Measurements from ENCODE around the gene PRRT2. TPM values are rescaled to one million over a fixed set of nuclear protein-coding genes. Genes with fewer than 3 reads are reported as not detected.

PRRT2 gene
- total and polyA plus RNA-seq, 2 donors (not counting 3 experiments of a cell fraction or from before 2014, with no cell fraction given), result 3.3 TPM

DNA sequence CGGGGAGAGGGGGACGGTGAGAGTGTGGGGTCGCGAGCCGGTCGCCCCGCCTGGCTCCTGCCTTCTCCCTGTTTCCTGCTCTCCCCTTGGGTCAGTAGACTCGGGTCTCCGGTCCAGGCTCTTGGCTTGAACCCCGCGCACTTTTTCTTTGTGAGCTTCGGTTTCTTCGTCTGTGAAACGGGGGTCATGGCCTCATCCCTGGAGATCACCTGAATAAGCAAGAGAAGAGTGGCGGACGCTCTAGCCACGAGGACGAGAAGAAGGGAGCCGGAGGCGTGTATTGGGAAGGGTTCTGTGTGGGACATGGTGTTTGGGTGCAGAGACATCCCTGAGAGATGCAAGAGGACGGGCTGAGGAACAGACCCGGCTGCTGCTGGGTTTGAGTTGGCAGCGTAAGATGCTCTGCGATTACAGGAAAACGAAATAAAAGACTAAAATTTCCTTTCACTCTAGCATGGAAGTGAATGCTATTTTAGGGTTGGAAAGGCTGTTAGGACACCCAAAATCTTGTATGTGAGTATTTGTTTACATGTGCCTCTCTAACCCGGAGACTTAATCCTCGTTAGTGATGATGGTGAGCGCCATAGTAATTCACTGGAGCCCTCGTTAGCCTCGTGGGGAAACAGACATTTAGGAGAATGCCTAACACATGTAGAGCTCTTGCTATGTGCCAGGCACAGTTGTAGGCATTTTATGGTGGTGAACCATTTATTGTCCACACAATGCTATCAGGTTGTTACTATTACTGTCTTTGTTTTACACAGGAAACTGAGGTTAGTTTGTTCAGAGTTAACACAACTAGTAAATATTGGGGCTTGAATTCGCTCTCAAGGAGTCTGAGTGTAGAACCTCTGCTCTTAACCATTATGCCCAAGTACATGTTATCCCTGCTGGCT, 20.8 kb upstream of the PRRT2 start:
- Histone ChIP-seq H3K27ac (ENCODE audit: insufficient read depth, low read depth, low read length) (peak overlapping the region; percentile 13), H3K9me3 (replicated peaks; ENCODE audit: control insufficient read depth, insufficient read depth, low read length) (no peaks in the 10 kb centered on the region), H3K36me3 (ENCODE audit: control insufficient read depth in 2 of 2, extremely low read depth in 1 of 2, insufficient read depth in 2 of 2, low read length in 2 of 2) (no peaks in the 10 kb centered on the region), H4K20me1 (replicated peaks; ENCODE audit: control insufficient read depth, extremely low read depth, insufficient read depth, low read length) (no peaks in the 10 kb centered on the region), H3K79me2 (ENCODE audit: control insufficient read depth, insufficient read depth, low read length) (peaks cover 56% of the 10 kb centered on the region), H3K4me3 (replicated peaks in 1 of 3; ENCODE audit: insufficient read depth in 1 of 3, low read depth in 1 of 3, low read length in 3 of 3) (peak overlapping the region; percentile 80 to 93 (median 88)), H3K4me1 (ENCODE audit: control insufficient read depth, extremely low read depth, insufficient read depth, low read length) (peaks cover 21% of the 10 kb centered on the region), H3K9me1 (replicated peaks; ENCODE audit: control insufficient read depth, extremely low read depth, insufficient read depth, low read length) (no peaks in the 10 kb centered on the region), H2AFZ (ENCODE audit: low read depth, low read length) (peak overlapping the region; percentile 97), H3K9ac (replicated peaks; ENCODE audit: extremely low read depth, insufficient read depth, low read length) (peak overlapping the region; percentile 77), H3K4me2 (ENCODE audit: insufficient read depth, low read length) (peak overlapping the region; percentile 87), H3K27me3 (ENCODE audit: control insufficient read depth in 2 of 2, insufficient read depth in 2 of 2, low read length in 2 of 2) (no peaks in the 10 kb centered on the region)
- POLR2A ChIA-PET, result interaction anchor here (1.0 to 1.2 kb wide), 3 partner anchors 13 to 182 kb away, joined by 3 to 9 read pairs (median 3); partner anchors contain the start of gene TAOK2
- peak; percentile 71 for FAIRE-seq
- CTCF ChIA-PET, result interaction anchor here (0.7 to 6.3 kb wide), 15 partner anchors 12 to 98 kb away, joined by 3 to 34 read pairs (median 4); partner anchors contain the start of genes CDIPT and PAGR1
- DNase-seq (ENCODE audit: low read depth, low spot score), result peak; percentile 29
- intact Hi-C loops (cut with micrococcal nuclease) (loop anchor here (1.0 to 5.0 kb wide), 5 partner anchors 14 to 186 kb away; partner anchors contain the start of genes CDIPT and PAGR1), dilution Hi-C loops (cut with MboI; ENCODE audit: extremely low pct_ligation_motif_present, low sequenced_read_pairs) (no loop called here)
- TSS peak; percentile 53 for BruUV-seq (replicated peaks)
- TF ChIP-seq, protein P1, sequence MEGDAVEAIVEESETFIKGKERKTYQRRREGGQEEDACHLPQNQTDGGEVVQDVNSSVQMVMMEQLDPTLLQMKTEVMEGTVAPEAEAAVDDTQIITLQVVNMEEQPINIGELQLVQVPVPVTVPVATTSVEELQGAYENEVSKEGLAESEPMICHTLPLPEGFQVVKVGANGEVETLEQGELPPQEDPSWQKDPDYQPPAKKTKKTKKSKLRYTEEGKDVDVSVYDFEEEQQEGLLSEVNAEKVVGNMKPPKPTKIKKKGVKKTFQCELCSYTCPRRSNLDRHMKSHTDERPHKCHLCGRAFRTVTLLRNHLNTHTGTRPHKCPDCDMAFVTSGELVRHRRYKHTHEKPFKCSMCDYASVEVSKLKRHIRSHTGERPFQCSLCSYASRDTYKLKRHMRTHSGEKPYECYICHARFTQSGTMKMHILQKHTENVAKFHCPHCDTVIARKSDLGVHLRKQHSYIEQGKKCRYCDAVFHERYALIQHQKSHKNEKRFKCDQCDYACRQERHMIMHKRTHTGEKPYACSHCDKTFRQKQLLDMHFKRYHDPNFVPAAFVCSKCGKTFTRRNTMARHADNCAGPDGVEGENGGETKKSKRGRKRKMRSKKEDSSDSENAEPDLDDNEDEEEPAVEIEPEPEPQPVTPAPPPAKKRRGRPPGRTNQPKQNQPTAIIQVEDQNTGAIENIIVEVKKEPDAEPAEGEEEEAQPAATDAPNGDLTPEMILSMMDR (IDR thresholded peaks at IDR 0.05; ENCODE audit: extremely low read depth in 1 of 2, insufficient read depth in 1 of 2, low read depth in 1 of 2, low read length in 2 of 2), result no peak
- TF ChIP-seq POLR2A (IDR thresholded peaks at IDR 0.05; ENCODE audit: low read depth, low read length) (no peak), MYC (IDR thresholded peaks at IDR 0.05; ENCODE audit: low read depth, low read length) (no peak), GATA2 (IDR thresholded peaks at IDR 0.05; ENCODE audit: insufficient read depth, insufficient read length, low read depth, low read length) (no peak), JUN (IDR thresholded peaks at IDR 0.05; ENCODE audit: borderline replicate concordance, insufficient read depth, insufficient read length, low read depth) (no peak), POLR2AphosphoS5 (IDR thresholded peaks at IDR 0.05; ENCODE audit: insufficient read depth, low read depth, low read length) (no peak), EZH2 (IDR thresholded peaks at IDR 0.05; ENCODE audit: borderline replicate concordance, low read depth, low read length, severe bottlenecking) (no peak), FOS (IDR thresholded peaks at IDR 0.05; ENCODE audit: borderline replicate concordance, insufficient read depth, low read length) (no peak)
- TF ChIP-seq, protein P2, sequence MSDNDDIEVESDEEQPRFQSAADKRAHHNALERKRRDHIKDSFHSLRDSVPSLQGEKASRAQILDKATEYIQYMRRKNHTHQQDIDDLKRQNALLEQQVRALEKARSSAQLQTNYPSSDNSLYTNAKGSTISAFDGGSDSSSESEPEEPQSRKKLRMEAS (IDR thresholded peaks at IDR 0.05; ENCODE audit: insufficient read depth, insufficient read length), result no peak

Data from endothelial cell of umbilical vein (primary cell).